Calu3 (cell line): ENCODE measurements around the gene MRPS15. TPM values are rescaled to one million over a fixed set of nuclear protein-coding genes. Genes with fewer than 3 reads are reported as not detected.

ENCODE experiments used
- BruUV-seq: library from RNA; stranded (reverse); fragments of 400-500 nt; replicated peaks from 2 replicates; lab custom pipeline; 2021; lab: Mats Ljungman, UMichigan
- CTCF ChIA-PET: fragments of 300-600 bp; sonication (Branson Sonifier 250); formaldehyde crosslinking; loops from one replicate; lab custom pipeline; 2022; ENCODE audit warnings: antibody characterized with exemption; lab: Charles Lee
- DNase-seq: peaks from one replicate; pipeline ENCODE4 v3.0.0; 2022
- H3K27ac Mint-ChIP-seq: one replicate; pipeline ENCODE4 v1.8.0; 2022; ENCODE audit warnings: mixed read lengths; ENCODE audit not compliant: unreplicated experiment
- H3K27me3 Mint-ChIP-seq: one replicate; pipeline ENCODE4 v1.8.0; 2022; ENCODE audit warnings: mixed read lengths; ENCODE audit not compliant: unreplicated experiment
- H3K36me3 Mint-ChIP-seq: one replicate; pipeline ENCODE4 v1.8.0; 2022; ENCODE audit warnings: mild to moderate bottlenecking, moderate library complexity, mixed read lengths; ENCODE audit not compliant: insufficient read depth, unreplicated experiment
- H3K4me1 Mint-ChIP-seq: one replicate; pipeline ENCODE4 v1.8.0; 2022; ENCODE audit warnings: mild to moderate bottlenecking, low read depth, mixed read lengths; ENCODE audit not compliant: unreplicated experiment
- H3K4me3 Mint-ChIP-seq: one replicate; pipeline ENCODE4 v1.8.0; 2022; ENCODE audit warnings: mild to moderate bottlenecking, low read depth, moderate library complexity, mixed read lengths; ENCODE audit not compliant: unreplicated experiment
- H3K9me3 Mint-ChIP-seq: one replicate; pipeline ENCODE4 v1.8.0; 2022; ENCODE audit warnings: low read depth, mixed read lengths; ENCODE audit not compliant: unreplicated experiment
- intact Hi-C: fragments of 100-400 bp; cut with micrococcal nuclease; formaldehyde crosslinking; loops from one replicate; pipeline ENCODE4 v1.10.0; 2022; ENCODE audit not compliant: unreplicated experiment
- total RNA-seq: library from RNA; stranded (reverse); gene quantifications from 2 replicates; pipeline ENCODE4 v1.2.3, GENCODE V29; 2022
- TF ChIP-seq, protein P1 (sequence below): fragments of 200-600 bp; IDR thresholded peaks from one replicate; pipeline ENCODE4 v1.8.0; 2022; ENCODE audit warnings: antibody characterized with exemption; ENCODE audit not compliant: unreplicated experiment

Gene MRPS15
- total RNA-seq, 1 experiment from 2014 or later = 97.8 TPM

DNA sequence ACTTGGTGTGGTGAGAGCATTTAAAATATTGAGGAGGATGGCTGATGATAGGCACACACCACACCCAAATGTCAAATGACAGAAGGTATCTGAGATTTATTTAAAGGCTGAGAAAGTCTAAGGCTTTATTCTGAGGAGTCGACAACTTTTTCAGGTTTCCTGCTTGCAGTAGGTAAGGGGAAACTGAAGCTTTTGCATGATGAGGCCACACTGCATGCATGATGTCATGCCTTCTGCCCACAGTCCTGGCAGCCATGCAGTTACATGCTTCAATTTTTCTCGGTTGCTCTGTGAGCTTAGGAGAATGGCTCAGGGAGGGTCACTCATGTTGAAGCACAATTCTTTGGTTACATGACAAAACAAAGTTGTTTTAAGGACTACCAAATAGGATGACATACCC lies 20.9 kb downstream of the MRPS15 start:
- intact Hi-C loops = no loop called here
- no peaks in the 10 kb centered on the region for H3K4me1 Mint-ChIP-seq
- TF ChIP-seq, protein P1, sequence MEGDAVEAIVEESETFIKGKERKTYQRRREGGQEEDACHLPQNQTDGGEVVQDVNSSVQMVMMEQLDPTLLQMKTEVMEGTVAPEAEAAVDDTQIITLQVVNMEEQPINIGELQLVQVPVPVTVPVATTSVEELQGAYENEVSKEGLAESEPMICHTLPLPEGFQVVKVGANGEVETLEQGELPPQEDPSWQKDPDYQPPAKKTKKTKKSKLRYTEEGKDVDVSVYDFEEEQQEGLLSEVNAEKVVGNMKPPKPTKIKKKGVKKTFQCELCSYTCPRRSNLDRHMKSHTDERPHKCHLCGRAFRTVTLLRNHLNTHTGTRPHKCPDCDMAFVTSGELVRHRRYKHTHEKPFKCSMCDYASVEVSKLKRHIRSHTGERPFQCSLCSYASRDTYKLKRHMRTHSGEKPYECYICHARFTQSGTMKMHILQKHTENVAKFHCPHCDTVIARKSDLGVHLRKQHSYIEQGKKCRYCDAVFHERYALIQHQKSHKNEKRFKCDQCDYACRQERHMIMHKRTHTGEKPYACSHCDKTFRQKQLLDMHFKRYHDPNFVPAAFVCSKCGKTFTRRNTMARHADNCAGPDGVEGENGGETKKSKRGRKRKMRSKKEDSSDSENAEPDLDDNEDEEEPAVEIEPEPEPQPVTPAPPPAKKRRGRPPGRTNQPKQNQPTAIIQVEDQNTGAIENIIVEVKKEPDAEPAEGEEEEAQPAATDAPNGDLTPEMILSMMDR = no peak
- H3K9me3 Mint-ChIP-seq = no peaks in the 10 kb centered on the region
- no peak for DNase-seq
- no peak overlapping the region for H3K27ac Mint-ChIP-seq
- no TSS peak for BruUV-seq
- CTCF ChIA-PET = no interaction called here
- no peaks in the 10 kb centered on the region for H3K36me3 Mint-ChIP-seq
- H3K4me3 Mint-ChIP-seq = no peak overlapping the region
- H3K27me3 Mint-ChIP-seq = no peaks in the 10 kb centered on the region

DNA sequence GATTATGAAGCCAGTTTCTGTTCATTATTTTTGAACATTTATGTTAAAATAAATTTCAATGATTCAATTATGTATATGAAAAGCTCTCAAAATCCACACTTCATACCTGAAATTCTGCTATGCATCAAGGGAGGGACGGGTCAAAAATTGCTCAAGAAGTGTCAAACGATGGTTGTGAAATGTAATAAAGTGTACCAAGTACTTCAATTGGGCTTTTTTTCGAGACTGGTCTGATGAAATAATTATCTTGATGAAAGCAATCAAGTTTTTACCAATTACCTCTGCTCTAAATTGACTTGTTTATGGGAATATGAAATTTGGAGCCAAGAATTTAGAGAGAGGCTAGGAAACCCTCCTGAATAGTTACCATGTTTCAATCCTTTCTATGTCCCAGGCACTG lies 21.8 kb downstream of the MRPS15 start:
- Mint-ChIP-seq H3K27ac (no peak overlapping the region), H3K9me3 (no peaks in the 10 kb centered on the region), H3K36me3 (no peaks in the 10 kb centered on the region), H3K4me1 (no peaks in the 10 kb centered on the region), H3K4me3 (no peak overlapping the region), H3K27me3 (no peaks in the 10 kb centered on the region)
- no peak for DNase-seq
- CTCF ChIA-PET = no interaction called here
- intact Hi-C loops = no loop called here
- TF ChIP-seq, protein P1 = no peak
- BruUV-seq = no TSS peak

DNA sequence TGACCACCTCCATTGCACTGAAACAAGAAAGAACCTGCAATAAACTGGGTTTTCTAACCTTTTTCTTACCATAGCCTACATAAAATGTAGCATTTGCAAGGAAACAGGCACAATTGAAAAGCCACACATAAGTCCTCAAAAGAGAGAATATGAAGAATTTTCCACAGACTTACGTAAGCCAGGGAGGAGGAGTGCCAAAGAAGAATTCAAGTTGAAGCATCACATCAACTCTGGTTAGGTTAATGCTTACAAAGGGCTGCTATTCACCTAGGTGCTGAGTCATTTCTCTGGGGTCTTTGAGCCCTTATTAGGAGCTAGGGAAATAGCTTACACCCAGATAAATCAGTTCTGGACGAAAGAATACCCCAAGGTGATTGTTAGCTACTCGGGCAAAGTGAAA lies 23.5 kb downstream of the MRPS15 start:
- no peak for DNase-seq
- Mint-ChIP-seq H3K4me1 (peaks cover 11% of the 10 kb centered on the region), H3K4me3 (no peak overlapping the region), H3K36me3 (peaks cover 8% of the 10 kb centered on the region), H3K27ac (no peak overlapping the region), H3K27me3 (no peaks in the 10 kb centered on the region), H3K9me3 (no peaks in the 10 kb centered on the region)
- TF ChIP-seq, protein P1 = no peak
- intact Hi-C loops = no loop called here
- CTCF ChIA-PET = no interaction called here
- no TSS peak for BruUV-seq

DNA sequence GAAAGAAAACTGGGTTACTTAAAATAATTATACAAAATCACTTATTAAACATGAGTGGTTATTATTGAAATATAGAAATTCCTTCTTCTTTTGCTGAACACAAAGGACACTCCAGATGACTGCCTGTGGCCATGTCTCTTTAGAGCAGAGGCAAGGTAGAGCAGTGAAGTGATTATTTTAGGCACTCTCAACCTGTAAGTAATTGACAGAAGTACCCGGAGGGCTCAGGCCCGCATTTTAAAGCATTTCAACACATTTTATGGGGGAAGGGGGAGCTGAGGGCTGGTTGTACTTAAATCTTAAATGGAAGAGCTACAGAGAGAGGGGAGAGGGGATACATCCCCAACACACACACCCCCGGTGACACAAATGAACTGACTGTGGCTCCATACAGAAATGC lies 24.1 kb downstream of the MRPS15 start:
- no peak overlapping the region for H3K4me3 Mint-ChIP-seq
- H3K27me3 Mint-ChIP-seq = no peaks in the 10 kb centered on the region
- CTCF ChIA-PET = no interaction called here
- TF ChIP-seq, protein P1 = no peak
- intact Hi-C loops = no loop called here
- BruUV-seq = no TSS peak
- no peaks in the 10 kb centered on the region for H3K9me3 Mint-ChIP-seq
- peaks cover 11% of the 10 kb centered on the region for H3K4me1 Mint-ChIP-seq
- H3K36me3 Mint-ChIP-seq = peaks cover 8% of the 10 kb centered on the region
- no peak for DNase-seq
- no peak overlapping the region for H3K27ac Mint-ChIP-seq
